ENCODE measurements around the gene INS.

DNA sequence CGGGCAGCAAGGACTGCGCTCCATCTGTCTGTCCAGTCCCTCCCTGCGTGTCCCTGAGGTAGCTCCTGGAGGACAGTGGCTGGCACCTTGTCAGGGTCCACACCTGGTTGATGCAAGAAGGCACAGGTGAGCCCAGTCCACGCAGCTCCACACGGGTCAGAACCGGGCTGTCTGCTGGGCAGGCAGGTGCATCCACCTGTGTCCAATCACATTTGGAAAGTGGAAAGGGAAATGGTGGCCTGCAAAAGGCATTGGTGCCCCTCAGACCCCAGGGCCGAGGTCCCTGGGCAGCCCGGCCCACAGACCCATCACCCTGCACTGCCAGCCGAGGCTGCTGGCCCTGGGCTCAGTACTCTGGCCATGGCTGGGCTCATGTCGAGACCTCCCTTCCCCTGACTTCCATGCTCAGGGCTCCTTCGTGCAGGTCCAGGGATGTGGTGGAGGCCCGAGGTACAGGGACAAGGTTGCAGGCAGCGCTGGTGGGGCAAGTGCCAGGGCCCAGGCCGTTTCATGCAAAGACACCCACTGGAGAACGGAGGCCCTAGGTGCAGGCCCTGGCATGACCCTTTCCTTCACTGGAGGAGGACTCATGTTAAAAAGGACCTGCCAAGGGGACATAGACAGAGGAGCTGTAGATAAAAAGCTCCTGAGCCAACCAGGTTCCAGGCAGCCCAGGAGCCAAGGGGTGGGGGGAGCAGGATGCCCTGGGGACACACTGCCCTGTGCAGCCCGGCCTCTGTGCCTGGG is 49.5 kb upstream of the INS start:
- TF ChIP-seq CTCF (IDR thresholded peaks at IDR 0.05) (no peak), POLR2A (IDR thresholded peaks at IDR 0.05) (no peak), EP300 (IDR thresholded peaks at IDR 0.05) (no peak), POLR2AphosphoS5 (IDR thresholded peaks at IDR 0.05) (no peak)
